IMR-90 (cell line): ENCODE measurements around the gene MX1. TPM values are rescaled to one million over a fixed set of nuclear protein-coding genes. Genes with fewer than 3 reads are reported as not detected.

Experiments
- ATAC-seq: fragments of 200-7000 bp; cut with Tn5 transposase; 2 replicates; pipeline ENCODE4 v1.9.1; 2020; ENCODE audit warnings: low read depth, mild to moderate bottlenecking, moderate library complexity
- BruUV-seq: library from RNA; stranded (reverse); fragments of 400-500 nt; replicated peaks from 2 replicates; lab custom pipeline; 2021; lab: Mats Ljungman, UMichigan
- CTCF ChIA-PET: fragments of 300-600 bp; formaldehyde crosslinking; extraction: SDS; loops from one replicate; lab custom pipeline; 2021; ENCODE audit warnings: antibody characterized with exemption; lab: Yijun Ruan, JAX
- POLR2A ChIA-PET: fragments of 300-600 bp; sonication (Branson Sonifier 250); formaldehyde crosslinking; loops from one replicate; lab custom pipeline; 2022; ENCODE audit warnings: antibody characterized with exemption; ENCODE audit not compliant: unreplicated experiment; lab: Charles Lee
- DNase-seq: peaks from one replicate; pipeline ENCODE4 v3.0.0; 2013
- H2AFZ ChIP-seq: replicated peaks from 2 replicates; pipeline ENCODE3; 2013; ENCODE audit warnings: low read length, mild to moderate bottlenecking; ENCODE audit not compliant: poor library complexity
- H2AK5ac ChIP-seq: 2 replicates; pipeline ENCODE4 v1.6.1; 2013; ENCODE audit warnings: low read depth, low read length, inconsistent platforms
- H2AK9ac ChIP-seq: replicated peaks from 2 replicates; pipeline ENCODE3; 2013; ENCODE audit warnings: mild to moderate bottlenecking, low read depth, low read length, moderate library complexity; ENCODE audit not compliant: poor library complexity
- H2BK120ac ChIP-seq: 2 replicates; pipeline ENCODE4 v1.6.1; 2013; ENCODE audit warnings: low read depth, low read length, inconsistent platforms
- H2BK15ac ChIP-seq: 3 replicates; pipeline ENCODE4 v1.6.1; 2013; ENCODE audit warnings: low read depth, low read length, inconsistent platforms
- H2BK20ac ChIP-seq: 2 replicates; pipeline ENCODE4 v1.6.1; 2013; ENCODE audit warnings: low read depth, mild to moderate bottlenecking, inconsistent platforms, low read length, moderate library complexity
- H2BK5ac ChIP-seq: 2 replicates; pipeline ENCODE4 v1.6.1; 2013; ENCODE audit warnings: mild to moderate bottlenecking, low read depth, low read length, inconsistent platforms; ENCODE audit not compliant: poor library complexity, severe bottlenecking
- H3K14ac ChIP-seq: replicated peaks from 2 replicates; pipeline ENCODE4 v1.6.1; 2013; ENCODE audit warnings: low read depth, low read length, inconsistent platforms
- H3K18ac ChIP-seq: 2 replicates; pipeline ENCODE4 v1.6.1; 2013; ENCODE audit warnings: low read depth, low read length, control low read depth
- H3K23ac ChIP-seq: 2 replicates; pipeline ENCODE4 v1.6.1; 2013; ENCODE audit warnings: low read depth, low read length, inconsistent platforms
- H3K27ac ChIP-seq: 2 replicates; pipeline ENCODE4 v1.5.1; 2013; ENCODE audit warnings: mild to moderate bottlenecking, control low read depth, low read length; ENCODE audit not compliant: insufficient read depth
- H3K27me3 ChIP-seq: 2 replicates; pipeline ENCODE4 v1.6.1; 2013; ENCODE audit warnings: low read length; ENCODE audit not compliant: control insufficient read depth, insufficient read depth
- H3K36me3 ChIP-seq: 2 replicates; pipeline ENCODE4 v1.6.1; 2013; ENCODE audit warnings: low read length, mixed read lengths; ENCODE audit not compliant: control insufficient read depth, insufficient read depth
- H3K4ac ChIP-seq: 2 replicates; pipeline ENCODE4 v1.6.1; 2013; ENCODE audit warnings: low read depth, low read length, inconsistent platforms
- H3K4me1 ChIP-seq: 2 replicates; pipeline ENCODE4 v1.6.1; 2013; ENCODE audit warnings: low read length, mixed read lengths; ENCODE audit not compliant: control insufficient read depth, insufficient read depth
- H3K4me2 ChIP-seq: 2 replicates; pipeline ENCODE4 v1.6.1; 2013; ENCODE audit warnings: low read depth, mild to moderate bottlenecking, control low read depth, low read length, moderate library complexity
- H3K4me3 ChIP-seq: 2 replicates; pipeline ENCODE4 v1.5.1; 2013; ENCODE audit warnings: low read depth, mild to moderate bottlenecking, control low read depth, low read length, moderate library complexity; ENCODE audit not compliant: insufficient read depth
- H3K56ac ChIP-seq: 2 replicates; pipeline ENCODE4 v1.6.1; 2013; ENCODE audit warnings: low read length, inconsistent platforms; ENCODE audit not compliant: insufficient read depth; ENCODE audit errors: extremely low read depth
- H3K79me1 ChIP-seq, 2 experiments: 2 replicates each; pipeline ENCODE4 v1.6.1; 2013; ENCODE audit warnings: low read length in 2 of 2, inconsistent platforms in 1 of 2, low read depth in 1 of 2
- H3K9ac ChIP-seq: 2 replicates; pipeline ENCODE4 v1.6.1; 2013; ENCODE audit warnings: low read depth, low read length, control low read depth
- H3K9me1 ChIP-seq: 2 replicates; pipeline ENCODE4 v1.6.1; 2013; ENCODE audit warnings: low read length, inconsistent platforms; ENCODE audit not compliant: insufficient read depth
- H3K9me3 ChIP-seq: 2 replicates; pipeline ENCODE4 v1.6.1; 2013; ENCODE audit warnings: low read length; ENCODE audit not compliant: control insufficient read depth, insufficient read depth
- H4K20me1 ChIP-seq: 2 replicates; pipeline ENCODE4 v1.6.1; 2013; ENCODE audit warnings: low read length, inconsistent platforms; ENCODE audit not compliant: insufficient read depth
- H4K5ac ChIP-seq: 2 replicates; pipeline ENCODE4 v1.6.1; 2013; ENCODE audit warnings: mild to moderate bottlenecking, low read depth, low read length, control low read depth
- H4K8ac ChIP-seq, 2 experiments: 2 replicates each; pipeline ENCODE4 v1.6.1; 2013; ENCODE audit warnings: low read depth in 2 of 2, low read length in 2 of 2, control low read depth in 1 of 2, inconsistent platforms in 1 of 2
- H4K91ac ChIP-seq: 2 replicates; pipeline ENCODE4 v1.6.1; 2013; ENCODE audit warnings: low read depth, low read length, inconsistent platforms; ENCODE audit not compliant: insufficient read depth
- CHD1 ChIP-seq: IDR thresholded peaks from 2 replicates; pipeline ENCODE4 v1.6.1; 2012; ENCODE audit warnings: low read depth, low read length, improper control_type of control experiment
- CTCF ChIP-seq: conservative IDR thresholded peaks from 2 replicates; pipeline ENCODE4 v1.5.1; 2012; ENCODE audit warnings: mild to moderate bottlenecking, low read depth, low read length, improper control_type of control experiment
- ELK1 ChIP-seq: fragments of 150-350 bp; IDR thresholded peaks from 2 replicates; pipeline ENCODE4 v1.6.1; 2016; ENCODE audit warnings: low read depth, mild to moderate bottlenecking, low read length, moderate library complexity, borderline replicate concordance
- FOS ChIP-seq: fragments of 150-350 bp; IDR thresholded peaks from 2 replicates; pipeline ENCODE4 v1.6.1; 2016; ENCODE audit warnings: low read depth, low read length
- MAFK ChIP-seq: IDR thresholded peaks from 2 replicates; pipeline ENCODE4 v1.6.1; 2012; ENCODE audit warnings: low read depth, low read length, improper control_type of control experiment
- MAZ ChIP-seq: IDR thresholded peaks from 2 replicates; pipeline ENCODE4 v1.6.1; 2012; ENCODE audit warnings: low read depth, mild to moderate bottlenecking, low read length, improper control_type of control experiment, moderate library complexity, borderline replicate concordance
- MXI1 ChIP-seq: IDR thresholded peaks from 2 replicates; pipeline ENCODE4 v1.6.1; 2012; ENCODE audit warnings: low read depth, mild to moderate bottlenecking, low read length, moderate library complexity, borderline replicate concordance
- NFE2L2 ChIP-seq: fragments of 150-350 bp; IDR thresholded peaks from 2 replicates; pipeline ENCODE4 v1.6.1; 2016; ENCODE audit warnings: low read depth, mild to moderate bottlenecking, low read length
- POLR2A ChIP-seq: IDR thresholded peaks from 2 replicates; pipeline ENCODE4 v1.6.1; 2012; ENCODE audit warnings: mild to moderate bottlenecking, low read depth, low read length
- RAD21 ChIP-seq: IDR thresholded peaks from 2 replicates; pipeline ENCODE4 v1.6.1; 2012; ENCODE audit warnings: low read length, improper control_type of control experiment
- RCOR1 ChIP-seq: IDR thresholded peaks from 2 replicates; pipeline ENCODE4 v1.6.1; 2012; ENCODE audit warnings: mild to moderate bottlenecking, low read length, improper control_type of control experiment; ENCODE audit not compliant: insufficient replicate concordance
- RFX5 ChIP-seq: IDR thresholded peaks from 2 replicates; pipeline ENCODE4 v1.8.0; 2012; ENCODE audit warnings: low read depth, mild to moderate bottlenecking, low read length, moderate library complexity
- SMC3 ChIP-seq: fragments of 150-350 bp; IDR thresholded peaks from 2 replicates; pipeline ENCODE4 v1.6.1; 2016; ENCODE audit warnings: low read depth, mild to moderate bottlenecking, antibody characterized with exemption, low read length, moderate library complexity
- USF2 ChIP-seq: fragments of 150-350 bp; IDR thresholded peaks from 2 replicates; pipeline ENCODE4 v1.6.1; 2017; ENCODE audit warnings: mild to moderate bottlenecking, antibody characterized with exemption, low read length, low read depth
- WGBS, 2 experiments: methylation state at CpG; one replicate each; pipeline versions ENCODE4 v1.1.5 to v1.1.7; 2013; ENCODE audit warnings: missing lambda C conversion rate in 2 of 2; ENCODE audit not compliant: insufficient read length in 1 of 2; ENCODE audit errors: extremely low coverage in 2 of 2; 5-methylcytosine and 5-hydroxymethylcytosine counted together
- dilution Hi-C: fragments of 300-500 bp; cut with HindIII; formaldehyde crosslinking; loops from one replicate; pipeline ENCODE4 v1.14.3; 2018; ENCODE audit warnings: low sequenced_read_pairs; ENCODE audit not compliant: unreplicated experiment
- in situ Hi-C: fragments of 300-500 bp; cut with MboI; formaldehyde crosslinking; loops from 3 replicates; pipeline ENCODE4 v1.14.3; 2019; ENCODE audit warnings: low sequenced_read_pairs, inconsistent platforms, mixed read lengths
- intact Hi-C: fragments of 100-400 bp; cut with micrococcal nuclease; formaldehyde crosslinking; loops from 2 replicates; pipeline ENCODE4 v1.10.0; 2022
- polyA plus RNA-seq, 3 experiments: library from polyadenylated mRNA; depleted of rRNA; stranded (reverse); fragments of >200 nt; gene quantifications; 2 replicates each; pipeline ENCODE4 v1.2.3, GENCODE V29; 2012; ENCODE audit warnings: low replicate concordance in 1 of 3
- total RNA-seq: library from RNA; depleted of rRNA; stranded (reverse); fragments of >200 nt; gene quantifications from 2 replicates; pipeline ENCODE4 v1.2.3, GENCODE V29; 2012

MX1 gene
- total and polyA plus RNA-seq, 2 of the 4 experiments (the other 2 are of a cell fraction), result 1.0 to 2.5 TPM

GRCh38 chr21:41483973-41484372, 57.9 kb downstream of the MX1 start:
- no TSS peak for BruUV-seq
- Histone ChIP-seq H3K18ac (no peak overlapping the region), H3K9me1 (no peaks in the 10 kb centered on the region), H3K79me1 (no peaks in the 10 kb centered on the region), H4K5ac (no peak overlapping the region), H3K4me3 (no peak overlapping the region), H2AFZ (no peak overlapping the region), H2BK20ac (no peak overlapping the region), H3K14ac (no peak overlapping the region), H4K8ac (no peak overlapping the region), H4K91ac (no peak overlapping the region), H2BK5ac (no peak overlapping the region), H3K27me3 (no peaks in the 10 kb centered on the region), H3K23ac (no peak overlapping the region), H4K20me1 (no peaks in the 10 kb centered on the region), H3K36me3 (no peaks in the 10 kb centered on the region), H3K9me3 (no peaks in the 10 kb centered on the region), H3K9ac (no peak overlapping the region), H3K4me2 (no peak overlapping the region), H2AK9ac (no peak overlapping the region), H3K4me1 (peaks cover 4% of the 10 kb centered on the region; the same call in 1 of the 2 replicates), H2BK15ac (no peak overlapping the region), H2BK120ac (no peak overlapping the region), H3K27ac (no peak overlapping the region), H2AK5ac (no peak overlapping the region), H3K56ac (no peak overlapping the region), H3K4ac (no peak overlapping the region)
- intact Hi-C loops, result no loop called here
- dilution Hi-C loops, result no loop called here
- ATAC-seq (no peak), DNase-seq (no peak)
- CTCF ChIA-PET, result no interaction called here
- POLR2A ChIA-PET, result no interaction called here
- TF ChIP-seq MAFK (no peak), ELK1 (no peak), NFE2L2 (no peak), USF2 (no peak), MAZ (no peak), RFX5 (no peak), MXI1 (no peak), POLR2A (no peak), FOS (no peak), CHD1 (no peak), RCOR1 (no peak), RAD21 (no peak), SMC3 (no peak), CTCF (no peak)
- in situ Hi-C loops, result no loop called here
- 80% methylated on average over 1 of the region's 4 CpGs; no CpG with 5 or more reads in 1 of the 2 experiments for WGBS, 2 experiments
